Parietal lobe (tissue), 2 donors: Measurements from ENCODE around the gene TANGO2. TPM values are rescaled to one million over a fixed set of nuclear protein-coding genes. Genes with fewer than 3 reads are reported as not detected.

Experiments
- small RNA-seq: library from RNA; depleted of rRNA; stranded (forward); fragments of <200 nt; gene quantifications from one replicate; pipeline ENCODE3, GENCODE V24; 2014; ENCODE audit warnings: low replicate concordance
- total RNA-seq: library from RNA; depleted of rRNA; stranded (reverse); fragments of >200 nt; gene quantifications from one replicate; pipeline ENCODE4 v1.2.3, GENCODE V29; 2014

Gene TANGO2
- total RNA-seq = 18.8 TPM

GRCh38 chr22:20020533-20021195 lies at the start of gene TANGO2:
TSS of gene TANGO2 (plus strand) at chr22:20021110. CDS start at chr22:20036799, 15,689 bp downstream.

GRCh38 chr22:20016734-20017621 lies 3.9 kb upstream of the TANGO2 start, which contains the start of gene ARVCF:
TSS of gene ARVCF (minus strand) at chr22:20016823. CDS start at chr22:19990794, 26,029 bp downstream.

GRCh38 chr22:20079745-20080444 lies 59.0 kb downstream of the TANGO2 start, which contains the start of gene DGCR8:
TSS of gene DGCR8 (plus strand) at chr22:20080241. CDS start at chr22:20085964, 5,723 bp downstream.

GRCh38 chr22:20115691-20116375 lies 94.9 kb downstream of the TANGO2 start, which contains the start of gene RANBP1:
TSS of gene RANBP1 (plus strand) at chr22:20116104. CDS start at chr22:20116185, 81 bp downstream.

Small RNA genes lying within 50 kb of the gene (small RNA-seq; reads per million reads assigned to genes)
- gene MIR185 = 2.4 reads per million, percentile 82 among the genes with 10 or more reads in this experiment
- gene MIR6816 = not detected
- gene RF00017 = not detected

Other genes starting within 250 kb of the TANGO2 start
- gene GNB1L, start 166.2 kb upstream of the TANGO2 start, total RNA-seq = 7.8 TPM
- 20.7 TPM for gene RTL10, start 166.2 kb upstream of the TANGO2 start, total RNA-seq
- gene COMT, start 79.3 kb upstream of the TANGO2 start, total RNA-seq = 36.9 TPM
- gene TXNRD2, start 79.3 kb upstream of the TANGO2 start, total RNA-seq = 16.3 TPM
- gene ARVCF, start 4.3 kb upstream of the TANGO2 start, total RNA-seq = 105 TPM
- 75.1 TPM for gene DGCR8, start 59.1 kb downstream of the TANGO2 start, total RNA-seq
- gene RANBP1, start 95.0 kb downstream of the TANGO2 start, total RNA-seq = 109 TPM
- gene TRMT2A, start 96.1 kb downstream of the TANGO2 start, total RNA-seq = 57.6 TPM
- gene ZDHHC8, start 110.7 kb downstream of the TANGO2 start, total RNA-seq = 9.7 TPM
- 1.3 TPM for gene CCDC188, start 129.9 kb downstream of the TANGO2 start, total RNA-seq
- gene RTN4R, start 247.2 kb downstream of the TANGO2 start, total RNA-seq = 14.7 TPM